COR-L47 (cell line): ENCODE data around the gene ATE1.

ENCODE experiments used
- DNase-seq: peaks from one replicate; lab custom pipeline; 2025; lab: John Stamatoyannopoulos, UW

The ATE1 gene

GRCh38 chr10:121865554-121865953, 62.3 kb downstream of the ATE1 start:
- DNase-seq: peak; percentile 0

- no peak for DNase-seq
Observed at GRCh38 chr10:121864653-121865052, 63.2 kb downstream of the ATE1 start.

- no peak for DNase-seq
Observed at GRCh38 chr10:121864168-121864567, 63.7 kb downstream of the ATE1 start.

GRCh38 chr10:121862649-121863048, 65.2 kb downstream of the ATE1 start:
- no peak for DNase-seq

- no peak for DNase-seq
Observed at GRCh38 chr10:121862042-121862441, 65.8 kb downstream of the ATE1 start.

- DNase-seq: peak; percentile 11
Observed at GRCh38 chr10:121860810-121861209, 67.0 kb downstream of the ATE1 start.

- no peak for DNase-seq
Observed at GRCh38 chr10:121854809-121855445, 72.9 kb downstream of the ATE1 start.

- DNase-seq: no peak
Observed at GRCh38 chr10:121853950-121854349, 73.9 kb downstream of the ATE1 start.

GRCh38 chr10:121851786-121852185, 76.0 kb downstream of the ATE1 start:
- peak; percentile 46 for DNase-seq

GRCh38 chr10:121848082-121848481, 79.7 kb downstream of the ATE1 start:
- no peak for DNase-seq

GRCh38 chr10:121846555-121846954, 81.3 kb downstream of the ATE1 start:
- no peak for DNase-seq

- DNase-seq: no peak
Observed at GRCh38 chr10:121845044-121845784, 82.6 kb downstream of the ATE1 start.

- no peak for DNase-seq
Observed at GRCh38 chr10:121844537-121844936, 83.3 kb downstream of the ATE1 start.

- no peak for DNase-seq
Observed at GRCh38 chr10:121843379-121843778, 84.5 kb downstream of the ATE1 start.

- DNase-seq: no peak
Observed at GRCh38 chr10:121841862-121842261, 86.0 kb downstream of the ATE1 start.

GRCh38 chr10:121838931-121839330, 88.9 kb downstream of the ATE1 start:
- DNase-seq: no peak

GRCh38 chr10:121838149-121838548, 89.7 kb downstream of the ATE1 start:
- no peak for DNase-seq

- DNase-seq: no peak
Observed at GRCh38 chr10:121836171-121836570, 91.7 kb downstream of the ATE1 start.

GRCh38 chr10:121835376-121835775, 92.5 kb downstream of the ATE1 start:
- no peak for DNase-seq

GRCh38 chr10:121834757-121835156, 93.1 kb downstream of the ATE1 start:
- DNase-seq: no peak

- DNase-seq: no peak
Observed at GRCh38 chr10:121833387-121833786, 94.4 kb downstream of the ATE1 start.

GRCh38 chr10:121832647-121833046, 95.2 kb downstream of the ATE1 start:
- no peak for DNase-seq

GRCh38 chr10:121831777-121832176, 96.1 kb downstream of the ATE1 start:
- DNase-seq: no peak

- DNase-seq: no peak
Observed at GRCh38 chr10:121831237-121831636, 96.6 kb downstream of the ATE1 start.
